H9 (cell line): ENCODE data around the gene RLN3. TPM values are rescaled to one million over a fixed set of nuclear protein-coding genes. Genes with fewer than 3 reads are reported as not detected.
A peak's percentile ranks its signal among the peaks of the same experiment; 100 is the strongest.

Experiments
- DNase-seq: peaks from one replicate; pipeline ENCODE4 v3.0.0-alpha.2; 2017
- H2AFZ ChIP-seq: one replicate; pipeline ENCODE4 v1.6.1; 2013; ENCODE audit warnings: mild to moderate bottlenecking, low read length, control low read depth, moderate library complexity
- H2AK5ac ChIP-seq: 2 replicates; pipeline ENCODE4 v1.6.1; 2013; ENCODE audit warnings: low read length, control low read depth, mixed read lengths; ENCODE audit not compliant: insufficient read length
- H2BK120ac ChIP-seq: one replicate; pipeline ENCODE4 v1.6.1; 2013; ENCODE audit warnings: low read depth, mild to moderate bottlenecking, low read length, control low read depth, inconsistent platforms; ENCODE audit not compliant: poor library complexity, severe bottlenecking
- H2BK12ac ChIP-seq: 2 replicates; pipeline ENCODE4 v1.6.1; 2013; ENCODE audit warnings: low read length, control low read depth, mixed read lengths, low read depth; ENCODE audit not compliant: insufficient read length
- H2BK15ac ChIP-seq: 2 replicates; pipeline ENCODE4 v1.6.1; 2013; ENCODE audit warnings: low read depth, low read length, control low read depth
- H2BK20ac ChIP-seq: one replicate; pipeline ENCODE4 v1.6.1; 2013; ENCODE audit warnings: low read depth, mild to moderate bottlenecking, low read length, control low read depth, inconsistent platforms; ENCODE audit not compliant: poor library complexity, severe bottlenecking
- H2BK5ac ChIP-seq: 2 replicates; pipeline ENCODE4 v1.6.1; 2013; ENCODE audit warnings: low read length, control low read depth, mixed read lengths; ENCODE audit not compliant: insufficient read length
- H3K14ac ChIP-seq: 2 replicates; pipeline ENCODE4 v1.6.1; 2013; ENCODE audit warnings: low read length, control low read depth; ENCODE audit not compliant: insufficient read depth
- H3K18ac ChIP-seq: 2 replicates; pipeline ENCODE4 v1.6.1; 2013; ENCODE audit warnings: low read depth, mild to moderate bottlenecking, mixed read lengths, low read length, control low read depth; ENCODE audit not compliant: insufficient read length
- H3K23ac ChIP-seq: 2 replicates; pipeline ENCODE4 v1.6.1; 2013; ENCODE audit warnings: low read length, control low read depth, mixed read lengths, low read depth; ENCODE audit not compliant: insufficient read length
- H3K23me2 ChIP-seq: 2 replicates; pipeline ENCODE4 v1.6.1; 2013; ENCODE audit warnings: low read depth, mild to moderate bottlenecking, mixed read lengths, low read length, control low read depth; ENCODE audit not compliant: insufficient read length, poor library complexity, severe bottlenecking
- H3K27ac ChIP-seq: 2 replicates; pipeline ENCODE4 v1.5.1; 2013; ENCODE audit warnings: low read length, control low read depth, mixed read lengths, low read depth; ENCODE audit not compliant: insufficient read length
- H3K27me3 ChIP-seq: 2 replicates; pipeline ENCODE4 v1.6.1; 2013; ENCODE audit warnings: low read length, control low read depth, inconsistent platforms; ENCODE audit not compliant: insufficient read depth
- H3K4ac ChIP-seq: 2 replicates; pipeline ENCODE4 v1.6.1; 2013; ENCODE audit warnings: low read depth, mild to moderate bottlenecking, control low read depth, inconsistent platforms, low read length, moderate library complexity
- H3K4me1 ChIP-seq: 2 replicates; pipeline ENCODE4 v1.6.1; 2013; ENCODE audit warnings: low read length, control low read depth, inconsistent platforms; ENCODE audit not compliant: insufficient read depth
- H3K4me2 ChIP-seq: 2 replicates; pipeline ENCODE4 v1.6.1; 2013; ENCODE audit warnings: low read length, control low read depth, mixed read lengths; ENCODE audit not compliant: insufficient read length, insufficient read depth
- H3K56ac ChIP-seq: 2 replicates; pipeline ENCODE4 v1.6.1; 2013; ENCODE audit warnings: low read depth, mild to moderate bottlenecking, mixed read lengths, low read length, control low read depth; ENCODE audit not compliant: insufficient read length
- H3K79me1 ChIP-seq: 2 replicates; pipeline ENCODE4 v1.6.1; 2013; ENCODE audit warnings: low read depth, mild to moderate bottlenecking, moderate library complexity, low read length, control low read depth, inconsistent platforms; ENCODE audit not compliant: insufficient read depth, poor library complexity, severe bottlenecking
- H3K79me2 ChIP-seq: 2 replicates; pipeline ENCODE4 v1.6.1; 2013; ENCODE audit warnings: low read length, control low read depth, inconsistent platforms; ENCODE audit not compliant: insufficient read depth
- H3K9ac ChIP-seq: 2 replicates; pipeline ENCODE4 v1.6.1; 2013; ENCODE audit warnings: low read length, control low read depth, mixed read lengths; ENCODE audit not compliant: insufficient read length; ENCODE audit errors: extremely low read depth
- H3K9me3 ChIP-seq: one replicate; pipeline ENCODE4 v1.6.1; 2013; ENCODE audit warnings: low read depth, low read length, inconsistent platforms; ENCODE audit not compliant: control insufficient read depth
- H3T11ph ChIP-seq: one replicate; pipeline ENCODE4 v1.6.1; 2013; ENCODE audit warnings: mild to moderate bottlenecking, low read length, control low read depth, inconsistent platforms
- H4K20me1 ChIP-seq: one replicate; pipeline ENCODE4 v1.6.1; 2013; ENCODE audit not compliant: control insufficient read depth, insufficient read length, insufficient read depth
- H4K5ac ChIP-seq: 2 replicates; pipeline ENCODE4 v1.6.1; 2013; ENCODE audit warnings: low read depth, mild to moderate bottlenecking, mixed read lengths, low read length, control low read depth; ENCODE audit not compliant: insufficient read length
- H4K8ac ChIP-seq: replicated peaks from 2 replicates; pipeline ENCODE4 v1.6.1; 2013; ENCODE audit warnings: low read length, control low read depth, mixed read lengths, low read depth; ENCODE audit not compliant: insufficient read length
- H4K91ac ChIP-seq: 2 replicates; pipeline ENCODE4 v1.6.1; 2013; ENCODE audit warnings: low read depth, mild to moderate bottlenecking, moderate library complexity, mixed read lengths, low read length, control low read depth; ENCODE audit not compliant: insufficient read length
- H3K27ac Mint-ChIP-seq, 3 experiments: 2 replicates in 2 of 3; 3 replicates in 1 of 3; pipeline ENCODE4 v1.8.0; 2020 to 2021; ENCODE audit warnings: mixed read lengths in 3 of 3, mild to moderate bottlenecking in 1 of 3, moderate library complexity in 1 of 3
- H3K27me3 Mint-ChIP-seq: 2 replicates; pipeline ENCODE4 v1.8.0; 2021; ENCODE audit warnings: low read depth, mild to moderate bottlenecking, moderate library complexity, mixed read lengths
- H3K36me3 Mint-ChIP-seq, 3 experiments: 2 replicates in 2 of 3; 3 replicates in 1 of 3; pipeline ENCODE4 v1.8.0; 2020 to 2021; ENCODE audit warnings: low read depth in 3 of 3, mixed read lengths in 3 of 3; ENCODE audit not compliant: insufficient read depth in 1 of 3
- H3K4me1 Mint-ChIP-seq, 2 experiments: 2 replicates each; pipeline ENCODE4 v1.8.0; 2020; ENCODE audit warnings: mixed read lengths in 2 of 2
- H3K4me3 Mint-ChIP-seq, 2 experiments: 2 replicates in 1 of 2; 3 replicates in 1 of 2; pipeline ENCODE4 v1.8.0; 2020 to 2021; ENCODE audit warnings: mild to moderate bottlenecking in 2 of 2, mixed read lengths in 2 of 2, moderate library complexity in 1 of 2
- H3K9me3 Mint-ChIP-seq, 2 experiments: 2 replicates in 1 of 2; 3 replicates in 1 of 2; pipeline ENCODE4 v1.8.0; 2020; ENCODE audit warnings: mild to moderate bottlenecking in 2 of 2, mixed read lengths in 2 of 2, moderate library complexity in 1 of 2
- WGBS: extraction: QIAGEN DNeasy Blood & Tissue Kit; methylation state at CpG from one replicate; pipeline ENCODE4 v1.1.7; 2013; ENCODE audit warnings: missing lambda C conversion rate, low lambda C conversion rate, mixed read lengths; ENCODE audit not compliant: insufficient read length; ENCODE audit errors: extremely low coverage; 5-methylcytosine and 5-hydroxymethylcytosine counted together
- total RNA-seq: library from RNA; stranded (reverse); gene quantifications from 2 replicates; pipeline ENCODE4 v1.2.1, GENCODE V29; 2021
- TF ChIP-seq, protein P1 (sequence below): fragments of 200-600 bp; sonication (generic); conservative IDR thresholded peaks from 3 replicates; pipeline ENCODE4 v1.8.0; 2021; ENCODE audit warnings: antibody characterized with exemption, mild to moderate bottlenecking

The RLN3 gene
- total RNA-seq, 1 experiment from 2014 or later = not detected

DNA sequence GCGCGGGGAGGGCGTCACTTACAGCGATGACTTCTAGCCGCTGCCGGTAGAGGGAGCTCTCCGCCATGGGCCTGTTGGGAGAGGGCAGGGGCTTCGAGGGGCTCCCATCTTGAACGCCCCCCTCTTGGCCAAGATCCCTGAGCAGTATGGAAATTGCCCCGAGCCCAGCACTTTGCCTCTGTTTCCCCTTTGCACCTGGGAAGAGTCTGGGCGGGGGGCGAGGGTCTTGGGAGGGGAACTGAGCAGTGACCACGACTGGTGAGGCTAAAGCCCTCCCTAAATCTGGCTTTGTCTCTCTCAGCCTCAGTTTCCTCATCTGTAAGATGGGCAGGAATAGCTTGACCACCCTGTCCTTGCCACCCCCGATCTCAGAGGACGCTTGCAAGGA is 31.1 kb downstream of the RLN3 start:
- no peak overlapping the region for H2BK5ac ChIP-seq
- H4K8ac ChIP-seq = no peak overlapping the region
- Mint-ChIP-seq H3K9me3 (no peaks in the 10 kb centered on the region; a peak in 2 of 5 replicates), H3K4me1 (peaks cover 9 to 23% of the 10 kb centered on the region in 2 experiments), H3K4me3 (peak overlapping the region in 1 of 2 experiments; percentile 93; a peak in 3 of 5 replicates), H3K36me3 (peaks cover 0 to 2% (median 0%) of the 10 kb centered on the region in 3 experiments; a peak in 2 of 7 replicates), H3K27me3 (peaks cover 46% of the 10 kb centered on the region), H3K27ac (no peak overlapping the region)
- no peak overlapping the region for H3T11ph ChIP-seq
- DNase-seq = peak; percentile 61
- H3K9me3 ChIP-seq = no peaks in the 10 kb centered on the region
- no CpG with 5 or more reads among the region's 15 CpGs for WGBS
- no peak overlapping the region for H2AK5ac ChIP-seq
- H2BK120ac ChIP-seq = no peak overlapping the region
- TF ChIP-seq, protein P1, sequence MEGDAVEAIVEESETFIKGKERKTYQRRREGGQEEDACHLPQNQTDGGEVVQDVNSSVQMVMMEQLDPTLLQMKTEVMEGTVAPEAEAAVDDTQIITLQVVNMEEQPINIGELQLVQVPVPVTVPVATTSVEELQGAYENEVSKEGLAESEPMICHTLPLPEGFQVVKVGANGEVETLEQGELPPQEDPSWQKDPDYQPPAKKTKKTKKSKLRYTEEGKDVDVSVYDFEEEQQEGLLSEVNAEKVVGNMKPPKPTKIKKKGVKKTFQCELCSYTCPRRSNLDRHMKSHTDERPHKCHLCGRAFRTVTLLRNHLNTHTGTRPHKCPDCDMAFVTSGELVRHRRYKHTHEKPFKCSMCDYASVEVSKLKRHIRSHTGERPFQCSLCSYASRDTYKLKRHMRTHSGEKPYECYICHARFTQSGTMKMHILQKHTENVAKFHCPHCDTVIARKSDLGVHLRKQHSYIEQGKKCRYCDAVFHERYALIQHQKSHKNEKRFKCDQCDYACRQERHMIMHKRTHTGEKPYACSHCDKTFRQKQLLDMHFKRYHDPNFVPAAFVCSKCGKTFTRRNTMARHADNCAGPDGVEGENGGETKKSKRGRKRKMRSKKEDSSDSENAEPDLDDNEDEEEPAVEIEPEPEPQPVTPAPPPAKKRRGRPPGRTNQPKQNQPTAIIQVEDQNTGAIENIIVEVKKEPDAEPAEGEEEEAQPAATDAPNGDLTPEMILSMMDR = peak; percentile 85
- H2BK20ac ChIP-seq = no peak overlapping the region
- H4K5ac ChIP-seq = no peak overlapping the region
- no peak overlapping the region for H3K4me2 ChIP-seq
- H3K9ac ChIP-seq = no peak overlapping the region
- no peaks in the 10 kb centered on the region; the same call in 1 of the 2 replicates for H3K4me1 ChIP-seq
- H2BK12ac ChIP-seq = no peak overlapping the region
- H3K23me2 ChIP-seq = peaks cover 6% of the 10 kb centered on the region
- H4K91ac ChIP-seq = no peak overlapping the region
- H2BK15ac ChIP-seq = no peak overlapping the region
- H3K79me2 ChIP-seq = no peaks in the 10 kb centered on the region
- no peak overlapping the region for H3K14ac ChIP-seq
- peaks cover 8% of the 10 kb centered on the region for H3K27me3 ChIP-seq
- no peaks in the 10 kb centered on the region for H4K20me1 ChIP-seq
- H3K23ac ChIP-seq = no peak overlapping the region
- no peaks in the 10 kb centered on the region for H3K79me1 ChIP-seq
- no peak overlapping the region for H2AFZ ChIP-seq
- H3K56ac ChIP-seq = no peak overlapping the region
- no peak overlapping the region for H3K4ac ChIP-seq
- H3K27ac ChIP-seq = no peak overlapping the region
- H3K18ac ChIP-seq = no peak overlapping the region
